K562 (cell line): Measurements from ENCODE around the gene RPS27. TPM values are rescaled to one million over a fixed set of nuclear protein-coding genes. Genes with fewer than 3 reads are reported as not detected.

Experiments
- ATAC-seq: fragments of 200-7000 bp; cut with Tn5 transposase; 3 replicates; pipeline ENCODE4 v1.9.1; 2020; ENCODE audit warnings: moderate library complexity
- BruUV-seq: library from RNA; stranded (reverse); fragments of 400-500 nt; replicated peaks from 2 replicates; lab custom pipeline; 2021; lab: Mats Ljungman, UMichigan
- CTCF ChIA-PET: fragments of 300-600 bp; formaldehyde crosslinking; extraction: SDS; loops from one replicate; lab custom pipeline; 2021; ENCODE audit warnings: low intra/inter-chr PET ratio; lab: Yijun Ruan, JAX
- POLR2A ChIA-PET: fragments of 300-600, 350-650 bp; sonication (Branson Sonifier 250); formaldehyde crosslinking; extraction: SDS; loops from one replicate; lab custom pipeline; 2021; ENCODE audit warnings: antibody characterized with exemption, inconsistent platforms; lab: Yijun Ruan, JAX
- DNase-seq, 4 experiments: peaks; one replicate each; pipeline versions ENCODE4 v3.0.0 to v3.0.0-alpha.2; 2011 to 2018; ENCODE audit warnings: low spot score in 3 of 4, mixed read lengths in 3 of 4; ENCODE audit errors: extremely low read depth in 1 of 4
- FAIRE-seq: peaks from 2 replicates; lab custom pipeline; 2011; peaks lifted over from hg19 to GRCh38; lab: Jason Lieb, UNC
- H2AFZ ChIP-seq: 2 replicates; pipeline ENCODE4 v1.6.0; 2011; ENCODE audit warnings: low read depth, low read length, control low read depth, inconsistent platforms
- H3K27ac ChIP-seq: fragments of 200-600 bp; 3 replicates; pipeline ENCODE4 v1.8.0; 2011; ENCODE audit warnings: low read depth, mild to moderate bottlenecking, control low read depth, inconsistent platforms, low read length, moderate library complexity, mixed read lengths; ENCODE audit errors: extremely low read depth
- H3K27me3 ChIP-seq, 2 experiments: fragments of 300-600 bp in 1 of 2; 2 replicates in 1 of 2; 3 replicates in 1 of 2; pipeline versions ENCODE4 v1.6.0 to v1.8.0; 2011; ENCODE audit warnings: inconsistent platforms in 2 of 2, low read length in 2 of 2, mild to moderate bottlenecking in 1 of 2, mixed read lengths in 1 of 2, moderate library complexity in 1 of 2; ENCODE audit not compliant: control insufficient read depth in 2 of 2, insufficient read depth in 2 of 2
- H3K36me3 ChIP-seq: fragments of 300-600 bp; 3 replicates; pipeline ENCODE4 v1.8.0; 2011; ENCODE audit warnings: mild to moderate bottlenecking, low read length, inconsistent platforms; ENCODE audit not compliant: control insufficient read depth, insufficient read depth
- H3K4me1 ChIP-seq, 2 experiments: fragments of 200-600 bp in 1 of 2; replicated peaks in 1 of 2; 2 replicates in 1 of 2; 3 replicates in 1 of 2; pipeline versions ENCODE4 v1.5.1 to v1.8.0; 2011; ENCODE audit warnings: inconsistent platforms in 2 of 2, low read length in 2 of 2, mild to moderate bottlenecking in 1 of 2, mixed read lengths in 1 of 2, moderate library complexity in 1 of 2; ENCODE audit not compliant: control insufficient read depth in 2 of 2, insufficient read depth in 2 of 2
- H3K4me2 ChIP-seq: 2 replicates; pipeline ENCODE4 v1.6.1; 2011; ENCODE audit warnings: low read length, control low read depth, inconsistent platforms, mixed read lengths; ENCODE audit not compliant: insufficient read depth
- H3K4me3 ChIP-seq: fragments of 200-600 bp; sonication (generic), shearing (Covaris generic); 2 replicates; pipeline ENCODE4 v1.5.1; 2016; ENCODE audit warnings: control low read depth, inconsistent platforms
- H3K79me2 ChIP-seq: fragments of 200-600 bp; 3 replicates; pipeline ENCODE4 v1.8.0; 2011; ENCODE audit warnings: low read length, inconsistent platforms; ENCODE audit not compliant: control insufficient read depth, insufficient read depth
- H3K9ac ChIP-seq, 2 experiments: 2 replicates each; pipeline versions ENCODE4 v1.6.0 to v1.6.1; 2011; ENCODE audit warnings: low read depth in 2 of 2, low read length in 2 of 2, control low read depth in 1 of 2, inconsistent platforms in 1 of 2, mild to moderate bottlenecking in 1 of 2, mixed read lengths in 1 of 2; ENCODE audit not compliant: insufficient read depth in 1 of 2
- H3K9me1 ChIP-seq: one replicate; pipeline ENCODE4 v1.6.0; 2011; ENCODE audit warnings: inconsistent platforms, mild to moderate bottlenecking, low read length, moderate library complexity; ENCODE audit not compliant: control insufficient read depth, insufficient read depth
- H3K9me3 ChIP-seq: replicated peaks from 2 replicates; pipeline ENCODE4 v1.5.1; 2011; ENCODE audit warnings: low read depth, low read length, inconsistent platforms; ENCODE audit not compliant: control insufficient read depth, insufficient read depth
- H4K20me1 ChIP-seq: replicated peaks from 2 replicates; pipeline ENCODE4 v1.6.1; 2011; ENCODE audit warnings: low read length, inconsistent platforms, mixed read lengths; ENCODE audit not compliant: control insufficient read depth, insufficient read depth
- CBX3 ChIP-seq, 2 experiments: IDR thresholded peaks; 1 replicate in 1 of 2; 2 replicates in 1 of 2; pipeline ENCODE4 v1.6.1; 2012; ENCODE audit warnings: inconsistent platforms in 2 of 2, low read length in 2 of 2, borderline replicate concordance in 1 of 2, control low read depth in 1 of 2
- HMG20B ChIP-seq: fragments of 250-450 bp; sonication (Bioruptor Pico); IDR thresholded peaks from 2 replicates; pipeline ENCODE4 v1.5.0; 2021; ENCODE audit warnings: mild to moderate bottlenecking
- HNRNPL ChIP-seq: fragments of 200-400 bp; formaldehyde crosslinking; IDR thresholded peaks from 2 replicates; pipeline ENCODE4 v1.6.1; 2017; ENCODE audit warnings: low read depth, mild to moderate bottlenecking, low read length
- SMAD3 ChIP-seq: fragments of 450-650 bp; formaldehyde crosslinking; conservative IDR thresholded peaks from 2 replicates; pipeline ENCODE4 v1.4.0; 2020; ENCODE audit warnings: mild to moderate bottlenecking
- U2AF1 ChIP-seq: fragments of 200-400 bp; formaldehyde crosslinking; optimal IDR thresholded peaks from 2 replicates; pipeline ENCODE3; 2017; ENCODE audit warnings: mild to moderate bottlenecking, low read depth, low read length, moderate library complexity
- ZNF592 ChIP-seq: fragments of 450-650 bp; IDR thresholded peaks from 2 replicates; pipeline ENCODE4 v1.6.1; 2017; ENCODE audit warnings: antibody characterized with exemption, mild to moderate bottlenecking
- WGBS: fragments of 100-300 bp; shearing (Covaris generic); methylation state at CpG from one replicate; pipeline ENCODE4 v1.1.6; 2016; ENCODE audit warnings: low coverage, mixed read lengths; ENCODE audit not compliant: insufficient coverage; ENCODE audit errors: missing lambda C conversion rate; 5-methylcytosine and 5-hydroxymethylcytosine counted together
- in situ Hi-C: fragments of 300-500 bp; cut with MboI; formaldehyde crosslinking; loops from 4 replicates; pipeline ENCODE4 v1.15.0; 2018; ENCODE audit warnings: inconsistent platforms, mixed read lengths
- intact Hi-C: fragments of 100-400 bp; cut with micrococcal nuclease; formaldehyde crosslinking; loops from 2 replicates; pipeline ENCODE4 v1.14.2; 2022
- polyA plus RNA-seq, 8 experiments: library from polyadenylated mRNA; depleted of rRNA in 4 of 8; stranded (reverse) in 5 of 8; unstranded in 3 of 8; fragments of >200 nt; fragmentation: Nextera tagmentation in 2 of 8; fragmentation: Illumina TruSeq in 1 of 8; extraction: Ambion mirVana in 2 of 8; extraction: Trizol in 1 of 8; gene quantifications; 2 replicates each; pipeline versions ENCODE4 v1.2.1 to v1.2.3, GENCODE V29; 2011 to 2014; ENCODE audit warnings: inconsistent platforms in 1 of 8, missing spikeins in 1 of 8
- total RNA-seq, 7 experiments: library from RNA; depleted of rRNA in 6 of 7; stranded (reverse); fragments of >200 nt in 6 of 7; fragmentation: Illumina TruSeq in 2 of 7; extraction: Trizol in 2 of 7; gene quantifications; 2 replicates each; pipeline versions ENCODE4 v1.2.1 to v1.2.3, GENCODE V29; 2011 to 2021; ENCODE audit warnings: low replicate concordance in 1 of 7
- TF ChIP-seq, protein P1 (sequence below): sonication (generic); formaldehyde crosslinking; IDR thresholded peaks from 2 replicates; pipeline ENCODE4 v1.8.1; 2023; ENCODE audit warnings: mild to moderate bottlenecking, missing genetic modification reagents

Gene RPS27
- total and polyA plus RNA-seq, 9 of the 15 experiments (the other 6 are each of a cell fraction or from before 2014, with no cell fraction given), result 2,091 to 9,377 (median 6,706) TPM

DNA sequence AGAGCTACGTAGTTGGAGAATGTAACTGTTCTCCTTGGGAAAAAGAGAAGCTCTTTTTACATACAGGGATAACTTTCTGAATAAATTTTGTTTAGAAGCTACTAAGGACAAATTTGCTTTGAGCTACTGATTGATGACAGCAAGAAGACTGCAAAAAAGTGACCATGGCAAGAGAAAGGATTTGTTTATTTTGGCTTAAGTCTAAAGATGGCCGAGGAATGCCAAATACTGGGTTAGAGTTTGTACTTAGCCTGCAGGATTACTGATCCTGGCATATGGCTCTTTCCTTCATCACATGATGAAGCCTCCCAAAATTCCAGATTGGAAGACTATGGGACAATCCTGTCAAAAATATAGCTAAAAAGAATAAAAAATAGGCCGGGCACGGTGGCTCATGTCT is 28.7 kb downstream of the RPS27 start:
- ChIA-PET CTCF (no interaction called here), POLR2A (interaction anchor here (0.7 to 1.5 kb wide), 4 partner anchors 20 to 159 kb away, joined by 3 to 8 read pairs (median 4); partner anchors contain the start of gene RPS27)
- in situ Hi-C loops (no loop called here), intact Hi-C loops (no loop called here)
- WGBS, result 3% methylated on average over 4 of the region's 4 CpGs
- FAIRE-seq (no peak), ATAC-seq (no peak), DNase-seq (no peak)
- TF ChIP-seq CBX3 (IDR thresholded peaks at IDR 0.05; ENCODE audit: borderline replicate concordance in 1 of 2, low read length in 2 of 2) (no peak), SMAD3 (CRISPR knock-in tag) (no peak), U2AF1 (no peak), HNRNPL (no peak), HMG20B (no peak), ZNF592 (no peak)
- TF ChIP-seq, protein P1, sequence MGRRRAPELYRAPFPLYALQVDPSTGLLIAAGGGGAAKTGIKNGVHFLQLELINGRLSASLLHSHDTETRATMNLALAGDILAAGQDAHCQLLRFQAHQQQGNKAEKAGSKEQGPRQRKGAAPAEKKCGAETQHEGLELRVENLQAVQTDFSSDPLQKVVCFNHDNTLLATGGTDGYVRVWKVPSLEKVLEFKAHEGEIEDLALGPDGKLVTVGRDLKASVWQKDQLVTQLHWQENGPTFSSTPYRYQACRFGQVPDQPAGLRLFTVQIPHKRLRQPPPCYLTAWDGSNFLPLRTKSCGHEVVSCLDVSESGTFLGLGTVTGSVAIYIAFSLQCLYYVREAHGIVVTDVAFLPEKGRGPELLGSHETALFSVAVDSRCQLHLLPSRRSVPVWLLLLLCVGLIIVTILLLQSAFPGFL, result no peak
- Histone ChIP-seq H4K20me1 (no peaks in the 10 kb centered on the region), H3K27me3 (peaks cover 0 to 2% of the 10 kb centered on the region in 2 experiments; a peak in 1 of 5 replicates), H3K4me3 (no peak overlapping the region), H3K4me1 (no peaks in the 10 kb centered on the region), H3K9me3 (no peaks in the 10 kb centered on the region), H3K36me3 (no peaks in the 10 kb centered on the region), H3K27ac (no peak overlapping the region), H3K9ac (no peak overlapping the region), H3K9me1 (no peaks in the 10 kb centered on the region), H2AFZ (no peak overlapping the region), H3K4me2 (no peak overlapping the region), H3K79me2 (no peaks in the 10 kb centered on the region)
- BruUV-seq, result no TSS peak
